NCI-H526 (cell line): Measurements from ENCODE around the gene YARS1.

ENCODE experiments used
- DNase-seq, 2 experiments: peaks; one replicate each; lab custom pipeline; 2025; lab: John Stamatoyannopoulos, UW

The YARS1 gene

GRCh38 chr1:32744071-32744425 lies 73.1 kb downstream of the YARS1 start:
- no peak for DNase-seq

- DNase-seq: no peak
These were observed 73.6 kb downstream of the YARS1 start for GRCh38 chr1:32743380-32744070.

DNA sequence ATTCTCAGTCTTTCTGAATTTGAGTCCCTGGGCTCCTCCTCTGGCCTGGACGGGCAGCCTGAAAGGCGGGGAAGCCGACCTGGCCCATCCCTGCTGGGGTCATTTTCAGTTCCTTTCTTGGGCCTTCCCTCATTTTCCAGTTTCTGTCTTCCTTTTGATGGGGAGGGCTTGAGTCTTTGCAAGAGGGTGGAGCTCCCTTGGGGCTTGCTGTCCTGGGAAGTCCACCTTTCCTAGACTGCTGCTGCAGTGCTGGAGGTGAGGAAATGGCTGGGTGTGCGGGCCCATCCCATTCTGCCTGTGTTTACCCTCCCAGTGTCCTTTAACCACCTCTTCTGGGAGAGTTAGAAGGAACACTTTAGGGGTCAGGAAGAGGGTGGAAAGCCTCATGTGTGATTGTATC lies 74.2 kb downstream of the YARS1 start:
- no peak for DNase-seq

- peak in 1 of 2 experiments; percentile 66 for DNase-seq
These were observed 74.8 kb downstream of the YARS1 start for GRCh38 chr1:32742199-32742947.

- DNase-seq: peak in 1 of 2 experiments; percentile 69
These were observed 75.6 kb downstream of the YARS1 start for GRCh38 chr1:32741413-32742198.

DNA sequence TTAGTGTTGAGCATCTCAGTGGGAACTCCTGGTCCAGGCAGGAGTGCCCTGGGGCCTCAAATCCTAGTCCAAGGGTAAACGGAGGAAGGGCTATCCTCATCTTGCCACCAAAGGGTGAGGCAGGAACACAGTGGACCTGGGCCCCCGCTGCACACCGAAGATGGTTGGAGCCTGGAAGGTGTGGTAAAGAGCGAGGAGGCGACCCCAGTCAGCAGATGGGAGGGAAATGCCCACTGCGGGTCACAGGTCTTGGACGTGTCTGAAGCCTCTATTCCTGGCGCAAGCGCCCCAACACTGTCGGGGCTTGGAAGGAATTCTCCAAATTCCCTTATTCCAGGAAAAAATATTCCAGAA lies 76.1 kb downstream of the YARS1 start:
- DNase-seq: no peak

- DNase-seq: peak in 1 of 2 experiments; percentile 58
These were observed 80.1 kb downstream of the YARS1 start for GRCh38 chr1:32736812-32737791.

- peak in 1 of 2 experiments; percentile 28 for DNase-seq
These were observed 83.4 kb downstream of the YARS1 start for GRCh38 chr1:32733582-32734321.

- no peak for DNase-seq
These were observed 87.7 kb downstream of the YARS1 start for GRCh38 chr1:32729254-32730046.

- no peak for DNase-seq
These were observed 88.6 kb downstream of the YARS1 start for GRCh38 chr1:32728413-32729077.

GRCh38 chr1:32727876-32728275 lies 89.3 kb downstream of the YARS1 start:
- DNase-seq: no peak

GRCh38 chr1:32725615-32725982 lies 91.6 kb downstream of the YARS1 start:
- no peak for DNase-seq
